Measurements from ENCODE around the gene DRD3. TPM values are rescaled to one million over a fixed set of nuclear protein-coding genes. Genes with fewer than 3 reads are reported as not detected.

DRD3 gene
- not detected in 2 replicates for polyA plus RNA-seq (2011; rRNA removed)
- not detected in 2 replicates for polyA minus RNA-seq (2011; rRNA and poly(A)+ RNA removed)

GRCh38 chr3:114178770-114179368, at the start of gene DRD3:
Gene DRD3 (minus strand): TSS chr3:114179052. CDS start chr3:114171992, 7,060 bp downstream.
- ChIA-PET CTCF (interaction anchor here (0.9 to 1.4 kb wide), 5 partner anchors 12 to 335 kb away, joined by 3 to 8 read pairs (median 3); no protein-coding TSS in a partner anchor), POLR2A (no interaction called here)
- no peak within 1 kb of the TSS for H3K27ac ChIP-seq (ENCODE audit: low read depth, low read length)
- no peaks in the 10 kb centered on the region for H3K9me3 ChIP-seq (ENCODE audit: control insufficient read depth, insufficient read depth, low read length)
- no peak for TF ChIP-seq CTCF (IDR thresholded peaks at IDR 0.05; ENCODE audit: low read depth, low read length)
- no peaks in the 10 kb centered on the region for H3K27me3 ChIP-seq (ENCODE audit: control insufficient read depth, insufficient read depth, low read length)
- H3K4me3 ChIP-seq (ENCODE audit: low read depth, low read length): no peak within 1 kb of the TSS
- DNase-seq (ENCODE audit: low read depth, low spot score): peak; percentile 7

- no peak for TF ChIP-seq CTCF (IDR thresholded peaks at IDR 0.05; ENCODE audit: low read depth, low read length)
- DNase-seq (ENCODE audit: low read depth, low spot score): no peak
- no peak overlapping the region for H3K27ac ChIP-seq (ENCODE audit: low read depth, low read length)
- H3K27me3 ChIP-seq (ENCODE audit: control insufficient read depth, insufficient read depth, low read length): peaks cover 3% of the 10 kb centered on the region
- H3K4me3 ChIP-seq (ENCODE audit: low read depth, low read length): no peak overlapping the region
- H3K9me3 ChIP-seq (ENCODE audit: control insufficient read depth, insufficient read depth, low read length): 0 out of 2 replicates have a peak, but pooled peaks cover 6% of the 10 kb centered on the region
- ChIA-PET POLR2A (no interaction called here), CTCF (no interaction called here)
These were observed 48.2 kb upstream of the DRD3 start for GRCh38 chr3:114227076-114227475.

GRCh38 chr3:114226313-114226712, 47.5 kb upstream of the DRD3 start:
- no peak for TF ChIP-seq CTCF (IDR thresholded peaks at IDR 0.05; ENCODE audit: low read depth, low read length)
- Histone ChIP-seq H3K9me3 (ENCODE audit: control insufficient read depth, insufficient read depth, low read length) (0 out of 2 replicates have a peak, but pooled peaks cover 6% of the 10 kb centered on the region), H3K27me3 (ENCODE audit: control insufficient read depth, insufficient read depth, low read length) (peaks cover 4% of the 10 kb centered on the region), H3K27ac (ENCODE audit: low read depth, low read length) (no peak overlapping the region), H3K4me3 (ENCODE audit: low read depth, low read length) (no peak overlapping the region)
- ChIA-PET CTCF (no interaction called here), POLR2A (no interaction called here)
- no peak for DNase-seq (ENCODE audit: low read depth, low spot score)

- H3K27ac ChIP-seq (ENCODE audit: low read depth, low read length): no peak overlapping the region
- no peak for DNase-seq (ENCODE audit: low read depth, low spot score)
- no peak overlapping the region for H3K4me3 ChIP-seq (ENCODE audit: low read depth, low read length)
- ChIA-PET CTCF (no interaction called here), POLR2A (no interaction called here)
- H3K9me3 ChIP-seq (ENCODE audit: control insufficient read depth, insufficient read depth, low read length): 0 out of 2 replicates have a peak, but pooled peaks cover 6% of the 10 kb centered on the region
- H3K27me3 ChIP-seq (ENCODE audit: control insufficient read depth, insufficient read depth, low read length): peaks cover 7% of the 10 kb centered on the region
- no peak for TF ChIP-seq CTCF (IDR thresholded peaks at IDR 0.05; ENCODE audit: low read depth, low read length)
These were observed 44.3 kb upstream of the DRD3 start for GRCh38 chr3:114223143-114223542.

- CTCF ChIA-PET: no interaction called here
- no peak for DNase-seq (ENCODE audit: low read depth, low spot score)
- no peak for TF ChIP-seq CTCF (IDR thresholded peaks at IDR 0.05; ENCODE audit: low read depth, low read length)
- 0 out of 2 replicates have a peak, but pooled peaks cover 6% of the 10 kb centered on the region for H3K9me3 ChIP-seq (ENCODE audit: control insufficient read depth, insufficient read depth, low read length)
- POLR2A ChIA-PET: no interaction called here
- peaks cover 11% of the 10 kb centered on the region for H3K27me3 ChIP-seq (ENCODE audit: control insufficient read depth, insufficient read depth, low read length)
- no peak overlapping the region for H3K27ac ChIP-seq (ENCODE audit: low read depth, low read length)
- H3K4me3 ChIP-seq (ENCODE audit: low read depth, low read length): no peak overlapping the region
These were observed 43.0 kb upstream of the DRD3 start for GRCh38 chr3:114221881-114222264.
